GM23338 (cell line): Measurements from ENCODE around the gene PICK1. TPM values are rescaled to one million over a fixed set of nuclear protein-coding genes. Genes with fewer than 3 reads are reported as not detected.

Experiments
- ETS1 ChIP-seq: IDR thresholded peaks from 2 replicates; pipeline ENCODE4 v1.6.1; 2016; ENCODE audit warnings: antibody characterized with exemption
- EZH2 ChIP-seq: fragments of 200-600 bp; sonication (generic); IDR thresholded peaks from one replicate; pipeline ENCODE4 v1.8.0; 2017; ENCODE audit warnings: antibody characterized with exemption, mild to moderate bottlenecking, low read depth; ENCODE audit not compliant: unreplicated experiment
- EZH2phosphoT487 ChIP-seq: fragments of 200-600 bp; sonication (generic); IDR thresholded peaks from one replicate; pipeline ENCODE4 v1.8.1; 2018; ENCODE audit warnings: antibody characterized with exemption; ENCODE audit not compliant: unreplicated experiment
- NANOG ChIP-seq: IDR thresholded peaks from 2 replicates; pipeline ENCODE4 v1.6.1; 2016; ENCODE audit warnings: antibody characterized with exemption, borderline replicate concordance
- REST ChIP-seq: IDR thresholded peaks from one replicate; pipeline ENCODE4 v1.6.1; 2018; ENCODE audit warnings: antibody characterized with exemption; ENCODE audit not compliant: unreplicated experiment
- ZNF462 ChIP-seq: fragments of 250-450 bp; sonication (Bioruptor Pico); IDR thresholded peaks from 2 replicates; pipeline ENCODE4 v1.5.0; 2020; ENCODE audit warnings: mild to moderate bottlenecking, moderate library complexity
- polyA plus RNA-seq: library from polyadenylated mRNA; unstranded; fragments of >200 nt; fragmentation: Nextera tagmentation; extraction: Ambion mirVana; gene quantifications from 2 replicates; pipeline ENCODE4 v1.2.1, GENCODE V29; 2016
- total RNA-seq: library from RNA; depleted of rRNA; stranded (reverse); fragments of >200 nt; shearing (Covaris generic); gene quantifications from 2 replicates; pipeline ENCODE4 v1.2.3, GENCODE V29; 2014

The PICK1 gene
- total and polyA plus RNA-seq, 2 experiments from 2014 or later, result 15.9 to 28.3 TPM

- TF ChIP-seq ZNF462 (no peak), EZH2phosphoT487 (no peak), REST (no peak), ETS1 (no peak), EZH2 (no peak), NANOG (no peak)
Observed at GRCh38 chr22:38082986-38083710, 25.9 kb downstream of the PICK1 start (continued).
